Left ventricle myocardium inferior (tissue), 1 donor: ENCODE results near the gene OSBPL5. TPM values are rescaled to one million over a fixed set of nuclear protein-coding genes. Genes with fewer than 3 reads are reported as not detected.
A peak's percentile ranks its signal among the peaks of the same experiment; 100 is the strongest.
"Not testable (repeated sequence)": the region's sequence is repeated elsewhere in the genome, so short reads cannot be mapped to it uniquely, and the experiment has no call there.

Experiments
- DNase-seq: peaks from one replicate; pipeline ENCODE4 v3.0.0-alpha.2; 2020
- H3K27ac ChIP-seq: fragments of 200-600 bp; replicated peaks from 2 replicates; pipeline ENCODE4 v1.8.0; 2021
- H3K27me3 ChIP-seq: fragments of 200-600 bp; 2 replicates; pipeline ENCODE4 v1.8.0; 2021; ENCODE audit warnings: low read depth
- H3K36me3 ChIP-seq: fragments of 200-600 bp; 2 replicates; pipeline ENCODE4 v1.8.0; 2021
- H3K4me1 ChIP-seq: fragments of 200-600 bp; 2 replicates; pipeline ENCODE4 v1.8.0; 2021
- H3K4me3 ChIP-seq: fragments of 200-600 bp; 2 replicates; pipeline ENCODE4 v1.8.0; 2021; ENCODE audit warnings: mild to moderate bottlenecking, moderate library complexity
- H3K9me3 ChIP-seq: fragments of 200-600 bp; replicated peaks from 2 replicates; pipeline ENCODE4 v1.8.0; 2021
- CTCF ChIP-seq: fragments of 200-600 bp; IDR thresholded peaks from 2 replicates; pipeline ENCODE4 v1.8.0; 2021; ENCODE audit warnings: antibody characterized with exemption, mild to moderate bottlenecking, borderline replicate concordance
- intact Hi-C: fragments of 100-400 bp; cut with micrococcal nuclease; formaldehyde crosslinking; loops from one replicate; pipeline ENCODE4 v1.11.0; 2022
- total RNA-seq: library from RNA; stranded (reverse); fragmentation: NEBNext Ultra II Directional; extraction: Animal tissue kit (Norgen Biotek cat#: 25700); gene quantifications from one replicate; pipeline ENCODE4 v1.2.1, GENCODE V29; 2021
- donor health status: DM: no; HTN: yes; CAD: no; lungs with severe emphysema.

The OSBPL5 gene
- total RNA-seq, 1 donor from 2014 or later, result 11.4 TPM

GRCh38 chr11:3069425-3069824 lies 95.7 kb downstream of the OSBPL5 start:
- TF ChIP-seq CTCF, result no peak
- no peaks in the 10 kb centered on the region for H3K27me3 ChIP-seq
- H3K36me3 ChIP-seq, result no peaks in the 10 kb centered on the region
- H3K9me3 ChIP-seq, result no peaks in the 10 kb centered on the region
- H3K4me1 ChIP-seq, result peaks cover 18% of the 10 kb centered on the region
- DNase-seq, result no peak
- no peak overlapping the region for H3K27ac ChIP-seq
- intact Hi-C loops, result no loop called here
- no peak overlapping the region for H3K4me3 ChIP-seq

- H3K9me3 ChIP-seq, DNase-seq, H3K36me3 ChIP-seq, H3K4me1 ChIP-seq, intact Hi-C loops, H3K27ac ChIP-seq, H3K4me3 ChIP-seq, H3K27me3 ChIP-seq: not testable (repeated sequence)
Observed at GRCh38 chr11:3066308-3066707, 98.8 kb downstream of the OSBPL5 start.

GRCh38 chr11:3064709-3065108 lies 100.4 kb downstream of the OSBPL5 start:
- intact Hi-C loops, result not testable (repeated sequence)

GRCh38 chr11:3063876-3064275 lies 101.2 kb downstream of the OSBPL5 start:
- DNase-seq, H3K27ac ChIP-seq, H3K4me1 ChIP-seq, H3K9me3 ChIP-seq, H3K27me3 ChIP-seq, H3K36me3 ChIP-seq, intact Hi-C loops, H3K4me3 ChIP-seq: not testable (repeated sequence)

More at GRCh38 chr11:3064709-3065108, 100.4 kb downstream of the OSBPL5 start:
- not testable (repeated sequence) for H3K9me3 ChIP-seq, H3K36me3 ChIP-seq, H3K27me3 ChIP-seq, H3K27ac ChIP-seq, H3K4me1 ChIP-seq, DNase-seq, H3K4me3 ChIP-seq

GRCh38 chr11:3063432-3063831 lies 101.7 kb downstream of the OSBPL5 start:
- H3K9me3 ChIP-seq, H3K36me3 ChIP-seq, H3K4me1 ChIP-seq, H3K27me3 ChIP-seq, H3K27ac ChIP-seq, DNase-seq, H3K4me3 ChIP-seq, intact Hi-C loops: not testable (repeated sequence)

GRCh38 chr11:3060436-3061025 lies 104.6 kb downstream of the OSBPL5 start:
- no peaks in the 10 kb centered on the region for H3K27me3 ChIP-seq
- no peak overlapping the region for H3K4me3 ChIP-seq
- peaks cover 26% of the 10 kb centered on the region for H3K4me1 ChIP-seq
- no peaks in the 10 kb centered on the region for H3K9me3 ChIP-seq
- TF ChIP-seq CTCF, result no peak
- DNase-seq, result no peak
- no peak overlapping the region for H3K27ac ChIP-seq
- H3K36me3 ChIP-seq, result no peaks in the 10 kb centered on the region
- intact Hi-C loops, result no loop called here

GRCh38 chr11:3058753-3059664 lies 106.1 kb downstream of the OSBPL5 start:
- H3K4me1 ChIP-seq, result peaks cover 29% of the 10 kb centered on the region
- intact Hi-C loops, result no loop called here
- no peak overlapping the region for H3K4me3 ChIP-seq
- H3K27me3 ChIP-seq, result no peaks in the 10 kb centered on the region
- DNase-seq, result no peak
- H3K9me3 ChIP-seq, result no peaks in the 10 kb centered on the region
- peaks cover 3% of the 10 kb centered on the region for H3K36me3 ChIP-seq
- TF ChIP-seq CTCF, result no peak
- H3K27ac ChIP-seq, result peak overlapping the region; percentile 89
